HEK293 (cell line): ENCODE measurements around the gene INF2.

ENCODE experiments used
- CTCF ChIA-PET: fragments of 350-600 bp; formaldehyde crosslinking; extraction: SDS; loops from one replicate; lab custom pipeline; 2021; ENCODE audit warnings: antibody characterized with exemption; lab: Yijun Ruan, JAX
- POLR2A ChIA-PET: fragments of 300-600 bp; formaldehyde crosslinking; extraction: SDS; loops from one replicate; lab custom pipeline; 2020; ENCODE audit warnings: antibody characterized with exemption, inconsistent platforms; lab: Yijun Ruan, JAX
- H3K27ac ChIP-seq: fragments of 200-500 bp; sonication (Bioruptor generic); 2 replicates; pipeline ENCODE4 v1.5.1; 2014; ENCODE audit warnings: low read depth, low read length, control low read depth, inconsistent platforms; ENCODE audit errors: extremely low read depth
- H3K36me3 ChIP-seq, 2 experiments: fragments of 200-500 bp in 1 of 2; sonication (Bioruptor generic) in 1 of 2; 1 replicate in 1 of 2; 2 replicates in 1 of 2; pipeline ENCODE4 v1.5.1; 2014 to 2017; ENCODE audit warnings: inconsistent platforms in 2 of 2, low read length in 2 of 2; ENCODE audit not compliant: control insufficient read depth in 2 of 2, insufficient read depth in 1 of 2
- H3K4me1 ChIP-seq: fragments of 200-500 bp; sonication (Bioruptor generic); 2 replicates; pipeline ENCODE4 v1.5.1; 2014; ENCODE audit warnings: mild to moderate bottlenecking, low read length, inconsistent platforms; ENCODE audit not compliant: control insufficient read depth, insufficient read depth
- H3K4me3 ChIP-seq: 2 replicates; pipeline ENCODE4 v1.5.1; 2011; ENCODE audit warnings: low read depth, mild to moderate bottlenecking, control low read depth, low read length, moderate library complexity
- H3K9me3 ChIP-seq: fragments of 200-500 bp; sonication (Bioruptor generic); 2 replicates; pipeline ENCODE4 v1.5.1; 2014; ENCODE audit warnings: low read depth, low read length, inconsistent platforms; ENCODE audit not compliant: control insufficient read depth, insufficient read depth
- EGR2 ChIP-seq: fragments of 450-650 bp; formaldehyde crosslinking; IDR thresholded peaks from 2 replicates; pipeline ENCODE4 v1.5.1; 2016; ENCODE audit warnings: low read depth, missing biosample characterization, missing genetic modification characterization
- HOXA7 ChIP-seq: sonication (generic); formaldehyde crosslinking; IDR thresholded peaks from 2 replicates; pipeline ENCODE4 v1.8.1; 2022; ENCODE audit warnings: missing genetic modification reagents, borderline replicate concordance
- HOXD13 ChIP-seq: sonication (generic); formaldehyde crosslinking; IDR thresholded peaks from 2 replicates; pipeline ENCODE4 v1.8.0; 2022; ENCODE audit warnings: missing genetic modification reagents, borderline replicate concordance
- SP2 ChIP-seq: fragments of 450-650 bp; formaldehyde crosslinking; IDR thresholded peaks from 2 replicates; pipeline ENCODE4 v1.5.1; 2016; ENCODE audit warnings: missing biosample characterization, missing genetic modification characterization
- WT1 ChIP-seq: fragments of 450-650 bp; formaldehyde crosslinking; IDR thresholded peaks from 2 replicates; pipeline ENCODE4 v1.5.1; 2016; ENCODE audit warnings: missing biosample characterization, missing genetic modification characterization
- ZBTB10 ChIP-seq: fragments of 450-650 bp; formaldehyde crosslinking; IDR thresholded peaks from 2 replicates; pipeline ENCODE4 v1.5.1; 2016; ENCODE audit warnings: missing biosample characterization, missing genetic modification characterization
- ZFP69B ChIP-seq: fragments of 450-650 bp; formaldehyde crosslinking; IDR thresholded peaks from 2 replicates; pipeline ENCODE4 v1.5.1; 2016; ENCODE audit warnings: missing biosample characterization, missing genetic modification characterization
- ZNF10 ChIP-seq: fragments of 450-650 bp; formaldehyde crosslinking; IDR thresholded peaks from 2 replicates; pipeline ENCODE4 v1.5.1; 2017; ENCODE audit warnings: missing biosample characterization, missing genetic modification characterization
- ZNF2 ChIP-seq: fragments of 450-650 bp; formaldehyde crosslinking; IDR thresholded peaks from 2 replicates; pipeline ENCODE4 v1.5.1; 2016; ENCODE audit warnings: missing biosample characterization, missing genetic modification characterization
- ZNF221 ChIP-seq: fragments of 450-650 bp; formaldehyde crosslinking; IDR thresholded peaks from 2 replicates; pipeline ENCODE4 v1.5.1; 2017; ENCODE audit warnings: missing biosample characterization, missing genetic modification characterization, borderline replicate concordance
- ZNF670 ChIP-seq: fragments of 450-650 bp; formaldehyde crosslinking; IDR thresholded peaks from 2 replicates; pipeline ENCODE4 v1.5.1; 2016; ENCODE audit warnings: missing biosample characterization, missing genetic modification characterization, low read depth
- ZNF677 ChIP-seq: fragments of 450-650 bp; IDR thresholded peaks from 2 replicates; pipeline ENCODE4 v1.5.0; 2018; ENCODE audit warnings: missing biosample characterization, mild to moderate bottlenecking, missing genetic modification characterization, moderate library complexity
- ZNF768 ChIP-seq: fragments of 450-650 bp; formaldehyde crosslinking; IDR thresholded peaks from 2 replicates; pipeline ENCODE4 v1.5.1; 2018; ENCODE audit warnings: missing biosample characterization, mild to moderate bottlenecking, missing genetic modification characterization
- ZSCAN18 ChIP-seq: fragments of 450-650 bp; formaldehyde crosslinking; IDR thresholded peaks from 2 replicates; pipeline ENCODE4 v1.5.1; 2016; ENCODE audit warnings: missing biosample characterization, missing genetic modification characterization
- ZSCAN23 ChIP-seq: fragments of 450-650 bp; formaldehyde crosslinking; IDR thresholded peaks from 2 replicates; pipeline ENCODE4 v1.5.1; 2016; ENCODE audit warnings: missing biosample characterization, missing genetic modification characterization
- TF ChIP-seq, protein P1 (sequence below): fragments of 450-650 bp; formaldehyde crosslinking; IDR thresholded peaks from 2 replicates; pipeline ENCODE4 v1.5.1; 2016; ENCODE audit warnings: missing biosample characterization, missing genetic modification characterization
- TF ChIP-seq, protein P2 (sequence below): fragments of 450-650 bp; formaldehyde crosslinking; IDR thresholded peaks from 2 replicates; pipeline ENCODE4 v1.5.1; 2016; ENCODE audit warnings: missing biosample characterization, missing genetic modification characterization
- TF ChIP-seq, protein P3 (sequence below): fragments of 450-650 bp; formaldehyde crosslinking; IDR thresholded peaks from 2 replicates; pipeline ENCODE4 v1.5.1; 2017; ENCODE audit warnings: missing biosample characterization, mild to moderate bottlenecking, missing genetic modification characterization, moderate library complexity
- TF ChIP-seq, protein P4 (sequence below): fragments of 450-650 bp; formaldehyde crosslinking; IDR thresholded peaks from 2 replicates; pipeline ENCODE4 v1.5.1; 2016; ENCODE audit warnings: missing biosample characterization, missing genetic modification characterization

INF2 gene

DNA sequence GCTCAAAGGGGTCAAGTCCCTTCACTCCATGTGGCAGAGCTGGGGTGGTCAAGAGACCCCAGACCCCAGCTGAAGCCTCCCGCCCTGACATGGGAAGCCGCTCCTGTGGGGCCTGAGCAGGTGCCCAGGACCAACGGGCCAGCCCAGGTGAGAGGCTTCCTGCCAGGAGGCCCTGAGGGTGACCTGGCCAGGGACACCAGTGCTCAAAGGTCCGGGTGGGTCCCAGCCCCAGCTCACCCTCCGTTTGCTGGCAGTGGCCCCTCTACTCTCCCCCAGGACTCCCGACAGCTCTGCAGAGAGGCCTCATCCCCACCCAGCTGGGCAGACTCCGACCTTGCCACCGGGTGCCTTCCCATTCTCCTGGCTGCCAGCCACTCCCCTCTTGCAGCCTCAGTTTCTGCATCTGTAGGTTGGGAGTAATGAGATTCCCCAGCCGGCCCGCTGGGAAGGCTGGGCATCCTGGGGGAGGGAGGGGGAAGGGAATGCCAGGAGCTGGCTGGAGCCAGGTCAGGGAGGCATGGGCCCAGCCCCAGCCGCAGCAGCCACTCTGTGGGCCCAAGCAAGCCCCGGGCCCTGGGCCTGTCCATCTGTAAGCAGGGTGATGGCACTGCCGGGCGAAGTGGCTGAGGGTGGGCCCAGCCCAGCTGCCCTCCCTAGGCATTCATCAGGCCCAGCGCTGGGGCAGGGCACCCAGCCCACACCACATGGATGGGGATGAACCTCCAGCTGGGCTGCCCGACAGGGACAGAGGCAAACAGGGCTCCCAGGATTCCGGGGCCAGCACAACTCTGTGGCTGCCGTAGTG lies 10.3 kb upstream of the INF2 start:
- H3K36me3 ChIP-seq: no peaks in the 10 kb centered on the region
- no peak overlapping the region for H3K27ac ChIP-seq
- H3K4me1 ChIP-seq: peaks cover 13% of the 10 kb centered on the region; the same call in 1 of the 2 replicates
- ChIA-PET CTCF (interaction anchor here (1.2 kb wide), 2 partner anchors 28 to 44 kb away, joined by 3 to 5 read pairs; partner anchors contain the start of gene ADSS1), POLR2A (no interaction called here)
- TF ChIP-seq ZNF768 (tag by site-specific recombination) (no peak), ZFP69B (tag by site-specific recombination) (peak; percentile 14; the same call in 1 of the 2 replicates), ZSCAN18 (tag by site-specific recombination) (no peak)
- TF ChIP-seq, all 188 proteins: peak for 1
- no peak overlapping the region for H3K4me3 ChIP-seq
- H3K9me3 ChIP-seq: no peaks in the 10 kb centered on the region

DNA sequence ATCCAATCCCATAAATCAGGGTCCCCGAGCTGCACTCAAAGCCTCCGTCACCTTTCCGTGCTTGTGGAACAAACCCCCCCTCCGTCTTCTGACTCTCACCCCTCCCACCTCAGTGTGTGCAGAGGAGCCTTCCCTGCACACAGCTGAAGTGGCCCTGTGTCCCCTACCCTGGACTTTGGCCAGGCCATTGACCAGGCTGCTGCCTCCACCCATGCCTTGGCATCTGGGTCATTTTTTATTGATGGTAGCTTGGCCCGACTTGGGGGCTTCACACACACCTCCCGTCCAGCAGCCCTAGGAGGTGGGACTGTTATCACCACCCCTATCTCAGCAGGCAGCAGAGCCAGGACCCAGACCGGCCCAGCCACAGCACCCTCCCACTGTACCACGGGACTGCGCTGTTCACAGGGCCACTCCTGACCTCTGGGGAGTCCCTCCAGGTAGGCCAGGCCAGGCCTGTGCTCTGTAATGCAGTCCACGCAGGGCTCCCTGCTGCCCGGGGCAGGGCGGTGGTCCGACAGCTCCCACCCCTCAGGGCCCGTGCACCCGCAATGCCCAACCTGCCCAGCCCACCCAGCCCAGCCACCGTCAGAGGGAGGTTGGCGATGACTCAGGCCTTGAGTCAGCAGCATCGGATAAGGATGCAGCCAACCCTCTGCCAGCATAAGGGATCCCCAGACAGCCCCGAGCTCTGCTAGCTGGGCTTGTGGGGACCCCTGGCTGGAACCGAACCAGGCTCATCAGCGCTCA lies 9.2 kb upstream of the INF2 start:
- ChIA-PET CTCF (interaction anchor here (1.0 kb wide), 1 partner anchor 10 kb away, joined by 3 read pairs; no protein-coding TSS in a partner anchor), POLR2A (no interaction called here)
- no peaks in the 10 kb centered on the region for H3K9me3 ChIP-seq
- H3K27ac ChIP-seq: no peak overlapping the region
- H3K4me3 ChIP-seq: no peak overlapping the region
- H3K4me1 ChIP-seq: peaks cover 13% of the 10 kb centered on the region; the same call in 1 of the 2 replicates
- H3K36me3 ChIP-seq: no peaks in the 10 kb centered on the region
- TF ChIP-seq ZNF221 (tag by site-specific recombination): no peak
- no peak for TF ChIP-seq HOXA7 (CRISPR knock-in tag)
- no peak for TF ChIP-seq ZBTB10 (tag by site-specific recombination)
- TF ChIP-seq, protein P1, sequence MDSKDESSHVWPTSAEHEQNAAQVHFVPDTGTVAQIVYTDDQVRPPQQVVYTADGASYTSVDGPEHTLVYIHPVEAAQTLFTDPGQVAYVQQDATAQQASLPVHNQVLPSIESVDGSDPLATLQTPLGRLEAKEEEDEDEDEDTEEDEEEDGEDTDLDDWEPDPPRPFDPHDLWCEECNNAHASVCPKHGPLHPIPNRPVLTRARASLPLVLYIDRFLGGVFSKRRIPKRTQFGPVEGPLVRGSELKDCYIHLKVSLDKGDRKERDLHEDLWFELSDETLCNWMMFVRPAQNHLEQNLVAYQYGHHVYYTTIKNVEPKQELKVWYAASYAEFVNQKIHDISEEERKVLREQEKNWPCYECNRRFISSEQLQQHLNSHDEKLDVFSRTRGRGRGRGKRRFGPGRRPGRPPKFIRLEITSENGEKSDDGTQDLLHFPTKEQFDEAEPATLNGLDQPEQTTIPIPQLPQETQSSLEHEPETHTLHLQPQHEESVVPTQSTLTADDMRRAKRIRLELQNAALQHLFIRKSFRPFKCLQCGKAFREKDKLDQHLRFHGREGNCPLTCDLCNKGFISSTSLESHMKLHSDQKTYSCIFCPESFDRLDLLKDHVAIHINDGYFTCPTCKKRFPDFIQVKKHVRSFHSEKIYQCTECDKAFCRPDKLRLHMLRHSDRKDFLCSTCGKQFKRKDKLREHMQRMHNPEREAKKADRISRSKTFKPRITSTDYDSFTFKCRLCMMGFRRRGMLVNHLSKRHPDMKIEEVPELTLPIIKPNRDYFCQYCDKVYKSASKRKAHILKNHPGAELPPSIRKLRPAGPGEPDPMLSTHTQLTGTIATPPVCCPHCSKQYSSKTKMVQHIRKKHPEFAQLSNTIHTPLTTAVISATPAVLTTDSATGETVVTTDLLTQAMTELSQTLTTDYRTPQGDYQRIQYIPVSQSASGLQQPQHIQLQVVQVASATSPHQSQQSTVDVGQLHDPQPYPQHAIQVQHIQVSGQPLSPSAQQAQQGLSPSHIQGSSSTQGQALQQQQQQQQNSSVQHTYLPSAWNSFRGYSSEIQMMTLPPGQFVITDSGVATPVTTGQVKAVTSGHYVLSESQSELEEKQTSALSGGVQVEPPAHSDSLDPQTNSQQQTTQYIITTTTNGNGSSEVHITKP: peak; percentile 60
- no peak for TF ChIP-seq ZSCAN23 (tag by site-specific recombination)
- TF ChIP-seq, protein P2, sequence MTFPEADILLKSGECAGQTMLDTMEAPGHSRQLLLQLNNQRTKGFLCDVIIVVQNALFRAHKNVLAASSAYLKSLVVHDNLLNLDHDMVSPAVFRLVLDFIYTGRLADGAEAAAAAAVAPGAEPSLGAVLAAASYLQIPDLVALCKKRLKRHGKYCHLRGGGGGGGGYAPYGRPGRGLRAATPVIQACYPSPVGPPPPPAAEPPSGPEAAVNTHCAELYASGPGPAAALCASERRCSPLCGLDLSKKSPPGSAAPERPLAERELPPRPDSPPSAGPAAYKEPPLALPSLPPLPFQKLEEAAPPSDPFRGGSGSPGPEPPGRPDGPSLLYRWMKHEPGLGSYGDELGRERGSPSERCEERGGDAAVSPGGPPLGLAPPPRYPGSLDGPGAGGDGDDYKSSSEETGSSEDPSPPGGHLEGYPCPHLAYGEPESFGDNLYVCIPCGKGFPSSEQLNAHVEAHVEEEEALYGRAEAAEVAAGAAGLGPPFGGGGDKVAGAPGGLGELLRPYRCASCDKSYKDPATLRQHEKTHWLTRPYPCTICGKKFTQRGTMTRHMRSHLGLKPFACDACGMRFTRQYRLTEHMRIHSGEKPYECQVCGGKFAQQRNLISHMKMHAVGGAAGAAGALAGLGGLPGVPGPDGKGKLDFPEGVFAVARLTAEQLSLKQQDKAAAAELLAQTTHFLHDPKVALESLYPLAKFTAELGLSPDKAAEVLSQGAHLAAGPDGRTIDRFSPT (tag by site-specific recombination): 0 out of 2 replicates have a peak, but pooled peaks have one; percentile 11
- no peak for TF ChIP-seq EGR2 (tag by site-specific recombination)
- TF ChIP-seq, protein P3, sequence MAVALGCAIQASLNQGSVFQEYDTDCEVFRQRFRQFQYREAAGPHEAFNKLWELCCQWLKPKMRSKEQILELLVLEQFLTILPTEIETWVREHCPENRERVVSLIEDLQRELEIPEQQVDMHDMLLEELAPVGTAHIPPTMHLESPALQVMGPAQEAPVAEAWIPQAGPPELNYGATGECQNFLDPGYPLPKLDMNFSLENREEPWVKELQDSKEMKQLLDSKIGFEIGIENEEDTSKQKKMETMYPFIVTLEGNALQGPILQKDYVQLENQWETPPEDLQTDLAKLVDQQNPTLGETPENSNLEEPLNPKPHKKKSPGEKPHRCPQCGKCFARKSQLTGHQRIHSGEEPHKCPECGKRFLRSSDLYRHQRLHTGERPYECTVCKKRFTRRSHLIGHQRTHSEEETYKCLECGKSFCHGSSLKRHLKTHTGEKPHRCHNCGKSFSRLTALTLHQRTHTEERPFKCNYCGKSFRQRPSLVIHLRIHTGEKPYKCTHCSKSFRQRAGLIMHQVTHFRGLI (tag by site-specific recombination): peak; percentile 99
- no peak for TF ChIP-seq ZNF10 (tag by site-specific recombination)
- peak; percentile 35 for TF ChIP-seq SP2 (tag by site-specific recombination)
- no peak for TF ChIP-seq ZNF670
- TF ChIP-seq HOXD13 (CRISPR knock-in tag): no peak
- no peak for TF ChIP-seq WT1
- TF ChIP-seq ZNF677: no peak
- TF ChIP-seq, protein P4, sequence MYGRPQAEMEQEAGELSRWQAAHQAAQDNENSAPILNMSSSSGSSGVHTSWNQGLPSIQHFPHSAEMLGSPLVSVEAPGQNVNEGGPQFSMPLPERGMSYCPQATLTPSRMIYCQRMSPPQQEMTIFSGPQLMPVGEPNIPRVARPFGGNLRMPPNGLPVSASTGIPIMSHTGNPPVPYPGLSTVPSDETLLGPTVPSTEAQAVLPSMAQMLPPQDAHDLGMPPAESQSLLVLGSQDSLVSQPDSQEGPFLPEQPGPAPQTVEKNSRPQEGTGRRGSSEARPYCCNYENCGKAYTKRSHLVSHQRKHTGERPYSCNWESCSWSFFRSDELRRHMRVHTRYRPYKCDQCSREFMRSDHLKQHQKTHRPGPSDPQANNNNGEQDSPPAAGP (tag by site-specific recombination): peak; percentile 35; the same call in 1 of the 2 replicates
- no peak for TF ChIP-seq ZNF2 (tag by site-specific recombination)
